Measurements from ENCODE around the gene KCND3.

Gene KCND3

DNA sequence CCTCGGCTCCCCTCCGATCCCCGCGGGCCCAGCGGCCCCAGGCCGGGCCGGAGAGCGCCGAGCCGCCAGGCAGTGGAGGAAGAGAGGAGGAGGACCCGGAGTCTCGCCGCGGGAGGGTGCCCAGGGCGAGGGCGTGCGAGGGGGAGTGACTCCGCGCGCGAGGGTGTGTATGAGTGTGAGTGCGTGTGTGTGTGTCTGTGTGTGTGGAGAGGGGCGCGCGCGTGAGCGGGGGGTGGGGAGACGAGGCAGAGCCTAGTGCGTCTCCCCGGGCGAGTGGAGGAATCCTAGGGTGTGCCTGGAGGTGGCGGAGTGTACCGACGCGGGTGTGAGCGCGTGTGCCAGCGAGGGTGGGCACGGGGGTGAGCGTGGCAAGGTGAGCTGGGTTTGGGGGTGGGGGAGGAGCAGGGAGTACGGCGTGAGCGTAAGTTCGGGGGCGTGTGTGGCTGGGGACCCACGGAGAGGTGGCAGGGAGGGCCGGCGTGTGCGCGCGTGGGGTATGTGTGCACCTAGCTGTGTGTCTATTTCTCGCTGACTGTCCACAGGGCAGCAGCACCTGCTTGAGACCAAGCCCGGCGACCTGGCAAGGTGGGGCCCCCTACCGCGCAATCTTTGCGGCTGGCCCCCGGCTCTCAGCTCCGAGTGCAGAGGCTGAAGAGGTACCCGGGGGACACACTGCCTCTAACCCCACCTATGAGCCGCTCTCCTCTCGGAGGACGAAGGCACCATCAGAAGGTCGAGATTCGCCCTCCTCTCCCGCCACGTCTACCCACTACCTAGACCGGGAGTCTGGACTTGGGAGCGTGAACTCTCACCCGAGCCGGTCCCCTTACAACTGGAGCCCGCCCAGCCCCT, 784 bp upstream of the KCND3 start:
- DNase-seq (ENCODE audit: insufficient read length, low spot score), result no peak
- no peak for FAIRE-seq

DNA sequence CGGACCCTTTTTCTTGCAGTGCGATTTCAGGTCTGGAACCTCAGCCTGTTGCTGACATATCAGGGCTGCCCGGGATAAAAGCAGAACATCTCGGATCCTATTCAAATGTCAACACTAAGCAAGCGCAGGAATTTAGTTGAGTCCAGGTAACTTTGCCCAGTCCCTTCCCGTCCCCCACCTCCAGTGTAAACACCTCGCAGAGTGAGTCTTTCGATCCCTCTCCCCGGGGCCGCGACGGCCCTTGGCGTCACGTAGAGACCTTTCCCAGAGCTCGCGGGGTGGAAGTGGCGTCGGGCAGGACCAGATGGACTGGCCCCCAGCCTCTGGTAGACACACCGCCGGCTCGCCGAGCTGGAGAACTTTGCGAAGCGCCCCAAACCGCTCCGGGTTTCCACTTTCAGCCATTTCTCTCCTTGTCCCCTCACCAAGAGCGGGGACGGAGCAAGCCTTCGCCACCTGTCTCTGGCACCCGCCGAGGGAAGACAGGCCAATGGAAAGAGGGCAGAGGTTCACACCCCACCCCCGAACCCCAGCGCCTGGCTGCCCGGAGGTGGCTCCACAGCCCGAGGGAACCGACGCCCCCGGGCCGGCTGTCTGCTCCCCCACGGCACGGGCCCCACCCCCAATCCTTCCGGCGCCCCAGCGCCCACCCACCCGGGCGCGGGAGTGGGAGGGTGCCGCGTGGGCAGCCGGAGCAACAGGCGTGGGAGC, 570 bp downstream of the KCND3 start:
- no peak for FAIRE-seq
- no peak for DNase-seq (ENCODE audit: insufficient read length, low spot score)

GRCh38 chr1:111988377-111988742, 1.1 kb downstream of the KCND3 start:
- FAIRE-seq, result no peak
- no peak for DNase-seq (ENCODE audit: insufficient read length, low spot score)

GRCh38 chr1:111987502-111987901, 2.0 kb downstream of the KCND3 start:
- no peak for FAIRE-seq
- DNase-seq (ENCODE audit: insufficient read length, low spot score), result no peak

GRCh38 chr1:111983500-111983899, 6.0 kb downstream of the KCND3 start:
- FAIRE-seq (no peak), DNase-seq (ENCODE audit: insufficient read length, low spot score) (no peak)

- no peak for FAIRE-seq
- DNase-seq (ENCODE audit: insufficient read length, low spot score), result no peak
Measured at GRCh38 chr1:111982428-111982827, 7.0 kb downstream of the KCND3 start.

- DNase-seq (ENCODE audit: insufficient read length, low spot score) (no peak), FAIRE-seq (no peak)
Measured at GRCh38 chr1:111981871-111982270, 7.6 kb downstream of the KCND3 start.

DNA sequence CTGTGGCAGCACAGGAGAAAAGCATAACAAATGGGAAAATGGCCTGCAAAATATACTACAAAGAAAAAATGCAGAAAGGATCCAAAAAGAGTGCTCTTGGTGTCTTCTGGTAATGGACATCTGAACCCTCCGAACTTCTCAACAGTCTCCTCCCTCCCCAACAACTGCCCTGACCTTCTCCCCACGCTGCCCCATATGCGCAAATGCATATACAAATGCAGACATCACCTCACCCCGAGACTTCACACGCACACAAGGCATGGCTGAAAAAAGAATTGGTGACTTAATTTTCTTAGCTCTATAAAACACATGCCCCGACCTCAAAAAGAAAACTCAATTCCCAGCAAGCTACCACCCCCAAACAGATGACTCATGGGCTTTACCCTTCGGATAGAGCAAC, 8.4 kb downstream of the KCND3 start:
- FAIRE-seq (no peak), DNase-seq (ENCODE audit: insufficient read length, low spot score) (no peak)

- no peak for DNase-seq (ENCODE audit: insufficient read length, low spot score)
- FAIRE-seq, result no peak
Measured at GRCh38 chr1:111980686-111981085, 8.8 kb downstream of the KCND3 start.

DNA sequence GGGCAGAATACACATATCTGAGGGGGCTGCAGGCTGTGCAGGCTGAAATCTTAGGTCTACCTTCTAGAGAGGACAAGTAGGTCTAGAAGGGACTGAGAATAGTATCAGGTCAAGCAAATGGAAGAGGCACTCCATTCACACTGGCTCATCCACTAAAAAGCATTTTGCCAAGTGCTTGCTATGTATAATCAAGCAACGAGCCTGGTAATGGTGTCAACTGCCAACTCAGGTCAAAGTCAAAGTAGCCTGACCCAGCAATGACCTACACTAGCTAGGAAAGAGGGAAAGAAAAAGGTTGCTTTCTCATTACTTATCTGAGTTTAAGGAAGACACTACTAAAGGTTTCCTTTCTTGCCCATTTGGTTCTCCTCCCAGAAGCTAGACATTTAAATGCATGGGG, 10.8 kb downstream of the KCND3 start:
- DNase-seq (ENCODE audit: insufficient read length, low spot score) (no peak), FAIRE-seq (no peak)

GRCh38 chr1:111977378-111977777, 12.1 kb downstream of the KCND3 start:
- FAIRE-seq, result no peak

DNA sequence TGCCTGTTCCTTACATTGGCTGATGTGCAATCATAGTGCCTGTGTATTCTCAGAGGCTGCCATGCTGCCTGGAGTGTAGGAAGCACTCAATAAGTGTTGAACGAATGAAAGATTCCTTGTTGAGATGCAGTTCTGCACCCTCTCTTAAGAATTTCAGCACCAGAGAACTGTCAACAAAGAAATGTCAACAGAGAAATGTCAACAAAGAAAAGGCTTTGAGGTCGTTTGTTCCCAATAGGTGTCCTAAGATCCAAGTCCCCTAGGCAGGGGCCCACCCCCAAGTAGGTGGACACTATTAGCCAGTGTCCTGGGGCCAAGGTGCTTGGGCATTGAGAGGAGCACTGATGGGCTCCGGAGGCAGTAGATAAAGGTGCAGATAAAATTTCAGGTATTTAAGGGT, 12.6 kb downstream of the KCND3 start:
- FAIRE-seq, result no peak

More at GRCh38 chr1:111977378-111977777, 12.1 kb downstream of the KCND3 start:
- DNase-seq (ENCODE audit: insufficient read length, low spot score), result no peak

DNA sequence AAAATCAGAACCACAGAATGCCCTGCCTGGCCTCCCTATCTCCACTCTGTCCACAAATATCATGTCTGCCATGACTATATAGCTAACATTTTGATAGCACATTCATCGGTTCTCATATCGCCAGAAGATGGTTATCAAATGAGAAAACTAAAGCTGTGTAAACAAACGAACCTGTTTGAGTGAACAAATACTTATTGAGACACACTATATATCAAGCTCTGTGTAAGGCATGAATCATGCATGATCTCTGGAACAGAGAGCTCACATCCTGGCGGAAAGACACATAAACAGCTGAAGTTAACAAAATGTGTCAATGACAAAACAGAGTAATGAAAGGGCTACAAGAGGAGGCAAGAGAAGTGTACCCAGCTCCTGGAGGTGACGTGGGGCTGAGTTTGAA, 13.1 kb downstream of the KCND3 start:
- no peak for DNase-seq (ENCODE audit: insufficient read length, low spot score)
- FAIRE-seq, result no peak

More for the DNA sequence above, 12.6 kb downstream of the KCND3 start:
- DNase-seq (ENCODE audit: insufficient read length, low spot score), result no peak

- no peak for FAIRE-seq
- no peak for DNase-seq (ENCODE audit: insufficient read length, low spot score)
Measured at GRCh38 chr1:111973150-111973790, 16.2 kb downstream of the KCND3 start.

- DNase-seq (ENCODE audit: insufficient read length, low spot score), result no peak
Measured at GRCh38 chr1:111971396-111971795, 18.1 kb downstream of the KCND3 start.

DNA sequence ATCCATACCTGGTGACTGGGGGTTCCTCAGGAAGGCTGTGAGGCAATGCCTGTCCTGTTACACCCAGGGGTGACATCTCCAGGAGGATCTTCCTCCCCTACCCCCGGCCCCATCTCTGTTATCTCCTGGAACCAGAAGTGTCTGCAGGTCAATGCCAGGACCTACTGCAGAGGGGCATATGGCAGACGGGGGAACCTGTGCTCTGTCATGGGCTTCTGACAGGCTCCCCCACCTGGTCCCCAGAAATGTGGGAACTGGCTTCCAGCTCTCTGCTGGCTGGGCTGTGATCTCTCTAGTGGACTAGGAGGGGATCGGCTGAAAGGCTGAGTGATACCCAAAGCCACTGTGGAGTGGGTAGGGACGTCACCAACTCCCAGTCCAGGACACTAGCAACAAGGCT, 21.0 kb downstream of the KCND3 start:
- FAIRE-seq (no peak), DNase-seq (ENCODE audit: insufficient read length, low spot score) (no peak)

More at GRCh38 chr1:111971396-111971795, 18.1 kb downstream of the KCND3 start:
- no peak for FAIRE-seq

- DNase-seq (ENCODE audit: insufficient read length, low spot score) (no peak), FAIRE-seq (no peak)
Measured at GRCh38 chr1:111967886-111968285, 21.6 kb downstream of the KCND3 start.

DNA sequence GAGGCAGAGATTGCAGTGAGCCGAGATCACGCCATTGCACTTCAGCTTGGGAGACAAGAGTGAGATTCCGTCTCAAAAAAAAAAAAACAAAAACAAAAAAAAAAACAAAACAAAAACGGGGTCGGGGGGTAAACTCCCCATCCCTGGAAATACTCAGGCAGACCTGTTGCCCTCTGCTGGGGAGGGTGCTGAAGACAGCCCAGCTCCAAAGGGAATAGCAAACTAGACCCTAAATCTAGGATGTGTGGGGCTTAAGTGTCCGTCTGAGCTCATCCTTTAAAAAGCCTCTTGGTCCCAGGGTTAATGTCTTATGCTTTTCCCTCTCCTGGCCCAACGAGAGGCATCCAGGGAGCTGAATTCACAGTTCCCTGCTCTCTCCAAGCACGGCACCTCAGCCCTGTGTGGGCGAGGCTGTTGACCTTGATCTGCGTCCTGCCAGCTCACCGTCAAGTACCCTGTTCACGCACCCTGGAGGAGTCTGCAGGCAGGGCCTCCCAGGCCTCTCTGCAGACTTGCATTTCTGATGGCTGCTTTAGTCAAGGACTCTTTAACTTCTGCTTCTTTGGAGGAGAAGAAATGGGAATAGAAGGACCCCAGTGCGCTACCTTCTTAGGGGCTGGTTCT, 22.3 kb downstream of the KCND3 start:
- FAIRE-seq, result no peak

DNA sequence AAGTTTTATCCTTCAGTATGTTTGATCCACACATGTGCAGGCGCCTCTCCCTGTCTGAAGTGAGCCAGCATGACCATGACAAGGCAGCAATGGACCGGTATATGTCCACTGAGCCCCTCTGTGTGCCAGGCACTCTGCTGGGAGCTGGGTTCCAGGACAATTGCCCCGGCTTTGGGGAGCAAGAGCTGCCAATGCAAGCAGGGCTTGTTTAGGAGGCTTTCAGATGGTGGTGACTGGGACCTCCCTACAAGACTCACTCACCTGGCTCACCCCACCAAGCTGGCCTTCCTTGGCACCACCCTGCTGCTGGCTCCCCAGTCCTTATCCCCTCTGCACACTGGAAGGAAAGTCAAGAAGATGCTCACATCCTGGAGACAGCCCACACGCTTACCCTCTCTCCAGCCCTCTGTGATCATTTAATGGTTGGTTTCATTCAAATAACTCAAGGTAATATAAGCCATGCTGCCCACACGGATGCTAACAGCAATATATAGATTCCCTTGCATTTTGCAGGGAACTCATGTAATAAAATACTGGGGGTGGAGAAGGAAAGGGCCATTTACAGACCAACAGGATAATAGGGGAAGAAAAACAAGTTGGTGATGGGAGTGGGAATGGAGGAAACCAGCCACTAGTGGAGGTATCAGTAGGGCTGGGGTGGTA, 23.6 kb downstream of the KCND3 start:
- FAIRE-seq, result no peak
- no peak for DNase-seq (ENCODE audit: insufficient read length, low spot score)

More for the DNA sequence above, 22.3 kb downstream of the KCND3 start:
- DNase-seq (ENCODE audit: insufficient read length, low spot score), result no peak

DNA sequence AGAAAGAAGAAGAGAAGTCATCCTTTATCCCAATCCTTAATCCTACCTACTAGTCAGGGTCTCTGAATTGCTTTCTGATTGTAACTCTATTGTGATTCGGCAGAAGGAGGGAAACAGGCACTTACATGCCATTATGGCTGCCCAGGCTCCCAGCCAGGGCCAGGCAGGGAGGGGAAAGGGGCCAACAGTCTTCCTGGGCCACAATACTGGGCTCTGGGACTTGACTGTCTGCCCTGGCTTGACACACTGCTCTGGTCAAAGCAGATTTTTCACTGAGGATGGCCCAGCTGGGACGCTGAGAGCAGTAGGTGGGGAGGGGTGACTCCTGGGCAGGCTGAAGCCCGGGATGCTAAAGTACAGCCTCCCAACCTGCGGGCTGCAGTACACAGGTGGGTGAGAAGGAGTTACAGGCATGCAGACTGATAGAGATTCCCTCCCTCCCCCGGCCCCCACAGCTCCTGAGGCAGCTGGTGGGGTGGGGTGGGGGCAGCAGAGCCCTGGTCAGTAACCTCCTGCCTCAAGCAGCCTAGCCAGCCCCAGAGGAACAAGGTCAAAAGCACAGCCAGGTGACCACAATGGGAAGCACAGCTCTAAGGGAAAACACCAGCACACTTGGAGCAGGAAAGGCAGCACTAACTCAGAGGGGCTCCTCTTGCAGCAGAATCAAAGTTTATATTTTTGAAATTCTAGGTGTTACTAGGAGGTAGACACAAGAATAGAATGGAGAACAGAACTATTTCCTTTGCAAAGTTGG, 25.3 kb downstream of the KCND3 start:
- no peak for DNase-seq (ENCODE audit: insufficient read length, low spot score)
- no peak for FAIRE-seq

Data from GM19239 (cell line).